ENCODE measurements around the gene KIAA1549.

The KIAA1549 gene

GRCh38 chr7:138784692-138785091 is 196.5 kb downstream of the KIAA1549 start:
- TF ChIP-seq CTCF (IDR thresholded peaks at IDR 0.05) = no peak
